GM21390 (cell line): ENCODE results near the gene ZNF544.
A peak's percentile ranks its signal among the peaks of the same experiment; 100 is the strongest.

Experiments used
- ATAC-seq: cut with Tn5 transposase; IDR thresholded peaks from one replicate; pipeline ENCODE4 v1.9.1; 2021; ENCODE audit not compliant: unreplicated experiment

The ZNF544 gene

DNA sequence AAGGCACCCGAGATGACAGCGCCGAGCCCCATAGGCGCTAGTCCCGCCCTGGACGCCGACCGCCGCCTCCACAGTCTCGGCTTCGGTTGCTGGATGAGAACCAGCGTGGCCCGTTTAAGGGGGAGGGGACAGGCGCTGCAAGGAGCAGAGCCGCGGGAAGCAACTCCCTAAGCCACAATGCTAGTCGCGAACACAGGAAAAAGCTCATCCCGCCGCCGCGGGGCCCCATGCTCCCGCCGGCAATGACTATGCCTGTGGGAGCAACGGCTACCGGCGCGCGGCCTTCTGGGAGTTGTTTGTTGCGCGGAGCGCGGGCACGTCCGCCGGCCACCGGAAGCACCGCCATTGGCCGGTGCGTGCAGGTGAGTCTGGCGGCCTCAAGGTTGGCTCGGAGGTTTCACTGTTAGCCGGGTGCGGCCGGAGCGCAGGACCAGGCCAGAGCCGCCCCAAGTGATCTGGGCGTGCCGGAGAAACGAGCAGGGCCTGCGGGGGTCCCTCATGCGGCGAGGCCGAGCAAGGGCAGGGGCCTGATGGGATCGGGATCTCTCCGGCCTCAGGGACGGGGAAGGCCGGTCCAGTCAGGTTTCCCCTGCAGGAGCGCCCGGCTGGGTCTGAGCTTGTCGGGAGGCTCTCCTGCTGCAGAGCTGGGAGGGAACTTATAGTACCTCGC lies at the start of gene ZNF544:
Gene ZNF544 (plus strand): TSS at position 330 of the 670 bp plus-strand sequence. CDS start 15,110 bp downstream, outside the sequence.
- peak; percentile 94 for ATAC-seq

DNA sequence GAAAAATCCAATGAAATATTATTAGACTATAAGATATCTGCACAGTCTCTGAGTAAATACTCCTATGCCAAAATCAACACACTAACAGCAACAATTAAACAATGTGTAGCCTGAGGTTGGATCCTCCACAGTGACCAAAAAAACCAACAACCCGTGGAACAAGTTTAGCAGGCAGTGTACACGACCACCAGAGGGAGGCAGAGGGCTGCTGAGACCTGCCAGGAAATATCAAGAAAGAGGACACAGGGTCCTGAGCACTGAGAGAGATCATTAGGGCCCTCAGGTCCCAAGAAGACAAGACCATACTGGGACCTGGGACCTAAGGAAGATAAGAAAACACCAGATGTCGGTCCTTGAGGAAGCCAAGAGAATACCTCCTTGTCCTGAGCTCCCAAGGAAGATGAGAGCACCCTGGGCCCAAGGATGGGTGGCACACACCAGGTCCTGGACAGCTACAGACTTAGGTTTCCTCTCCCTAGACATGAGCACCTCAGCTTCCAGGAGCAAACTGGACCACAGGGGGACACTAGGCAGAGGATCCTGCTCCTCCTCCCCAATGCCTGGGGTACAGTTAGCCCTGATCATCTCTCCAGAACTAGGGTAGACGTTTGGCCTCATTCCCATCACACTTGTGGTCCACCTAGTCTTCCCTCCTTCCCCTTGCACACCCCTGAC lies 46.7 kb upstream of the ZNF544 start:
- no peak for ATAC-seq

DNA sequence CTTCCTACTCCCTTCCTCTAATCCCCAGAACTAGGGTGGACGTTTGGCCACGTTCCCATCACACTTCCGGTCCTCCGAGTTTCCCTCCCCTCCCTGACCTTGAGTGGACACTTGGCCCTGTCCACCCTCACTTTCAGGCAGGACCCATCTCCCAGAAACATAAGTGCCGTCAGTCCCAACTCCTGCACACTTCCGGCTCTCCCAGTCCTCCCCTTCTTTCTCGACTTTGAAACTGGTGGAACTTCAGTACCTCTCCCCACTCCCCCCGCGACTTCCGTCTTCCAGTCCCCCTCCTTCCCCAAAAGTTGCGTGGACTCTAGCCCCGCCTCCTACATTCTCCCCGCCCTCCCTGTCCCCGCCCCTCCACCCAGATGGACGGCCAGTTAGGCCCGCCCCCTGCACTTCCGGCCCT lies 46.1 kb upstream of the ZNF544 start:
- ATAC-seq: no peak

DNA sequence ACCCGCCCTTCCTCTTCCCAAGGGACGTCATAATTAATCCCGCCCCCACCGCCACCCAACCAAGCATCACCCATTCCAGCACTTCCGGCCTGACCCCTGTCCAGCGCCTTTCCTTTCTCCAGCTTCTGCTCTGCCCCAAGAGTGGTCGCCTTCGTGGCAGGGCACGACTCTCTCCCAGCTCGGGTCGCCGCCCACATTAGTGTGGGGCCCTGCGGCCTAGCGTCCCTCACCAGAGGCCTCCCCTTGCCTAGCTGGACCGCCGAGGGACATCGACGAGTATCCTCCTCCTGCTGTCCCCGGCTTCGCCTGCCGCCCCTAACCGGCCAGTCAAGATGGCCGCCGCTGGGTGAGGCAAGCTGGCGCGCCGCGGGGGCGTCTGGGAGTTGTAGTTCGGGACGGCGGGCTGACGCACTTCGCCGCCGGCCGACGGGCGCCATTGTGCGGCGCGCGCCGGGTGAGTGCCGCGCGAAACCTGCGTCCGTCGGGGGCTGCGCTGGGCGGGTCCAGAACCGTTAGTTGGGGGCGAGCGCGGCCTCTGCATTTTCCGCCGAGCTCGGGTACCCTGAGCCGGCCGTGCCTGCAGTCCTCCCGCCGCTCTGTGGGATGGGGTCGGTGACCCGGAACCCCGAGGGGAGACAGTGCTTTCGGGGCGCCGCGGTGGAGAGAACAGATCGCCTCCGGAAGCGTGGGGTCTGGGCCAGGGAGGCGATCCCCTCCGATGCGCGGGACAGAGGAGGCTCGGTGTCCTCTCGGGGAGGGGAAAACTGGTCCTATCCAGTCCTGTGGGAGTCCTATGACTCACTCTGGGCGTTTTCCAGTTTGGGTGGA lies 45.5 kb upstream of the ZNF544 start, which contains the start of gene ZNF274:
Gene ZNF274 (plus strand): TSS at position 73 of the 828 bp plus-strand sequence. CDS start 905 bp downstream, outside the sequence.
- peak; percentile 92 for ATAC-seq

DNA sequence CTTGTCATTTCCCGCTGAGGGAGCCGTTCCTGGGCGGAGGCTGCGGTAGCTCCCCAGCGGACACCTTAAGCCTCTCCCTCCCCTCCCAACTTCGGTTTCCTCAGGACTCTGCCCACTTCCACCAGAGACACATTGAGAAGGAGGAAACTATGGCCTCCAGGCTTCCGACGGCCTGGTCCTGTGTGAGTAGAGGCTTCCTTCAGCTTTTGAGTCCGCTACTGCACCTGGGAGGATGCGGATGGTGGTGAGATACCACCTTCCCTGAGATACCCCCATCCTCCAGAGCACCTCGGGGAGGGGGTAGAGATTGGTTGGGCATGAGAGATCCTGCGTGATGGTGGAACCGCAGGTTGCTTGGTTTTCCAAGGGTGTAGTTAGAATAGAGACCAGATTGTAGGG lies 44.9 kb upstream of the ZNF544 start:
- no peak for ATAC-seq

DNA sequence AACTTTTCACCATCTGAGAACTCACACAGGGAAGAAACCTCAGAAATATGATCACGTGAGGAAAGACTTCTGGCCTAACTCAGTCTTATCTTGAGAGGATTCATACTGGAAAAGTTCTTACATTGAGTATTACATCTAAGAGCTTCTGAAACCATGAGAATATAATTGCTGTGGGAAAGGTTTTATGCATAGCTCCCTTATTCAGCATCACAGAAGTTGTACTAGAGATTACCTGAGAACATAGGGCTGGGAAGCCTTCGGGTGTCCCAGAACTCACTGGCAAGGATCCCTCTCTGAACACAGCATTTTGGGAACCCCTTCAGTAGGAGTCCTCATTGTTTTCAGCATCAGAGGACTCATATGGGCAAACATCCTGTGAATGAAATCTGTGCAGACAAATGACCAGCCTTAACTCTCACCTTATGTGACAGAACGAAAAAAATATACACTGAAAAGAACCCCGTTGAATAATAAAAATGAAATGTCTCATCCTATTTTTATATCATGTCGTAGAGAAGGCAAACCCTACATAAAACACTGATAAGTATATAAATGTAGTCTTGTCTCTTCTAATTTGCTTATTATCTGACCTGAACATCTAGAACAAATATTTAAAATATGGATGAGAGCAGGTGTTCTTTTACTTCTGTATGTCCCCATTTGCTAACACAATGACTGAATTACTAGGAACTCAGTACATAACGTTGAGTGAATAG lies 31.7 kb upstream of the ZNF544 start:
- ATAC-seq: no peak

DNA sequence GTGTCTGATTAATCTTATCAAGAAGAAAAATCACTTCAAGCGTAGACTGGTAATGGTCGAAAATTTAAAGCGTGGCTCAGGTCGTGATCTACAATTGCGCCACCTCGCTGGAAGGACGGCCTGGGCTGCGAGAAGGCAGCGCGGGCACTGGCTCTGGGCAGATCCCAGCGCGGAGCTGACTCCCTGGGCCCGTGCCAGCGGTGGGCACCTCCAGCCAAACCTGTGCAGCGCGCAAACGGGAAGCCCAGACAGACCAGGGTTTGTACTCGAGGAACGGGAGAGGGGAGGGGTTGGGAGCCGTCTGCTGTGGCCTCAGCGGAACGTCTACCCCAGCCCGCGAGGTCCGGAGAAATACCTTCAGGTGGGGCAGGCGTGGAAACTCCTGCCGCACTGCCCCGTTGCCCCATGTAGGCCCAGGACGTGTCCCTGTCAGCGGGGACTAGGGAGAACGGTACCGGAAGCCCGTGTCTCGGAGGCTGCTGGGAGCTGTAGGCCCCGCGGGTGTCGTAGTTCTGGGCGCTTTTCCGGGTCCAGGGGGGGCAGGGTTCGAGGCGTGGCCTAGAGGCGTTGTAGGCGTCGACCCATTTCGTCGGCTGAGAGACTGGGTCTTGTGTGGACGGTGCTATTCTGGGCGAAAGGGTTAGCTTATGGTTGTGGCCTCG lies 24.8 kb upstream of the ZNF544 start:
- ATAC-seq: no peak

DNA sequence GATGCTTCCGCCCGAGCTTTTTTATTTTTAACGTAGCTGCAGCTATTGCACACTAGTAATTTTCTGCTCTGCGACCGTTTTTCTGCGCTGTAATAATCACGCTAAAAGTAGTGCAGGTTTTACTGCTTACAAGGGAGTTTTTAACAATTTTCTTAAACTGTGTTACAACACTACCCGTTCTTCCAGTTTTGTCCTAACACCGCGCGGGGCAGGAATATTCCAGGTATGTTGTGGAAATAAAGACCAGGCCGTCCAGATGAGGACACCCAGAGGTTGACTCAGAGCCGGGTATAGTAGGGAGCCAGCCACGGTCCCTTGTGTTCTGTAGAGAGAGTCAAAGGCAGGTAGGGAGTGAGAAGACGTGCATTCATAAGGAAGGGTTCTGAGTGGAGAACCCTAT lies 24.1 kb upstream of the ZNF544 start:
- ATAC-seq: no peak

DNA sequence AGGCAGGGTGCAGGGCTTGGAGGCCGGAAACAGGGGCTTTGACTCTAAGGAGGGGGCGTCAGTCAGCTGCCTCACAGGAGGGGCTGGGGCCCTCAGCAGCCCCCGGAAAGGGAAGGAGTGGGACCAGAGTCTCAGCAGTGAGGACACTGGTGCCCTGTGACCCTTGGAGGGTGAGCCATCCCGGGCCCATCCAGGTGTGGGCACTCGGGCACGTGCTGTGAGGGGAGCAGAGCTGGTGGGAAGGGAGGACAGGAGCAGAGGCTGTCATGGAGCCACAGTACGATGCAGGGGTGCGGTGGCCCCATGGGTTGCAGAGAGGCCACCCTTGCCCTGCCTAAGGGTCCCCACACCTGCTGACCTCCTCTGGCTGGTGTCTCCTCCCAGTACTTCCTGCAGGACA lies 19.1 kb upstream of the ZNF544 start:
- no peak for ATAC-seq

DNA sequence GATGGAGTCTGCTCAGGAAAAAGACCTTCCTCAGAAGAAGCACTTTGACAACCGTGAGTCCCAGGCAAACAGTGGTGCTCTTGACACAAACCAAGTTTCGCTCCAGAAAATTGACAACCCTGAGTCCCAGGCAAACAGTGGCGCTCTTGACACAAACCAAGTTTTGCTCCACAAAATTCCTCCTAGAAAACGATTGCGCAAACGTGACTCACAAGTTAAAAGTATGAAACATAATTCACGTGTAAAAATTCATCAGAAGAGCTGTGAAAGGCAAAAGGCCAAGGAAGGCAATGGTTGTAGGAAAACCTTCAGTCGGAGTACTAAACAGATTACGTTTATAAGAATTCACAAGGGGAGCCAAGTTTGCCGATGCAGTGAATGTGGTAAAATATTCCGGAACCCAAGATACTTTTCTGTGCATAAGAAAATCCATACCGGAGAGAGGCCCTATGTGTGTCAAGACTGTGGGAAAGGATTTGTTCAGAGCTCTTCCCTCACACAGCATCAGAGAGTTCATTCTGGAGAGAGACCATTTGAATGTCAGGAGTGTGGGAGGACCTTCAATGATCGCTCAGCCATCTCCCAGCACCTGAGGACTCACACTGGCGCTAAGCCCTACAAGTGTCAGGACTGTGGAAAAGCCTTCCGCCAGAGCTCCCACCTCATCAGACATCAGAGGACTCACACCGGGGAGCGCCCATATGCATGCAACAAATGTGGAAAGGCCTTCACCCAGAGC lies 16.2 kb upstream of the ZNF544 start:
- no peak for ATAC-seq

DNA sequence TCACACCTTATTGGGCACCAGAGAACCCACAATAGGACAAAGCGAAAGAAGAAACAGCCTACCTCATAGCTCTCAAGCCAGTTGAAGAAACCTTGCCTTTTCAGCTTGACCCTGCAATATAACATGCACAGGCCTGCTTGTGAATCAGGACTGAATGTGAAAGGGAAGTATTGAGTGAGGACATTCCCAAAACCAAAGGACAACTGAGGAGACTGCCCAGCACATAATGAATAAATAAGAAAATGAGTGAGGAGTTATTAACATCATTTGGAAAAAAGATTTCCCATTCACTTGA lies 15.7 kb upstream of the ZNF544 start:
- no peak for ATAC-seq

DNA sequence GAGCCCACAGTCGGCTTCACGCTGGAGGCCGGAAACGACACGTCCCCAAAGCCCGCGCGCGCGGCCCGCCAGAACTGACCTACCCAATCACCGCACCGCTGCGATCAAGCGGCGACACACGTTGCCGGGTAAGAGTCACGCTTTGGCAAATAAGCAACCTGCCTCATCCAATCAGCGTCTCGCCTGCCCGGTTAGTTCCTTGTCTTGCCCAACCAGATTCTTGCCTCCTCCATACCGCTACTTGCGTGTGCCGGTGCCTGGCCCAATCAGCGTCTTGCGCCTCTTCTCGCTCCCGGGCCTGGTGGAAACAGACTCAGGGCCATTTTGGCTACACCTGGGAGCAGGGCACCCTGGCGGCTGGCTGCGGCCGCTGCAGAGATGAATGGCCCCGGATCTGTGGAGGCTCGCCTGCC lies 11.6 kb upstream of the ZNF544 start:
- no peak for ATAC-seq

DNA sequence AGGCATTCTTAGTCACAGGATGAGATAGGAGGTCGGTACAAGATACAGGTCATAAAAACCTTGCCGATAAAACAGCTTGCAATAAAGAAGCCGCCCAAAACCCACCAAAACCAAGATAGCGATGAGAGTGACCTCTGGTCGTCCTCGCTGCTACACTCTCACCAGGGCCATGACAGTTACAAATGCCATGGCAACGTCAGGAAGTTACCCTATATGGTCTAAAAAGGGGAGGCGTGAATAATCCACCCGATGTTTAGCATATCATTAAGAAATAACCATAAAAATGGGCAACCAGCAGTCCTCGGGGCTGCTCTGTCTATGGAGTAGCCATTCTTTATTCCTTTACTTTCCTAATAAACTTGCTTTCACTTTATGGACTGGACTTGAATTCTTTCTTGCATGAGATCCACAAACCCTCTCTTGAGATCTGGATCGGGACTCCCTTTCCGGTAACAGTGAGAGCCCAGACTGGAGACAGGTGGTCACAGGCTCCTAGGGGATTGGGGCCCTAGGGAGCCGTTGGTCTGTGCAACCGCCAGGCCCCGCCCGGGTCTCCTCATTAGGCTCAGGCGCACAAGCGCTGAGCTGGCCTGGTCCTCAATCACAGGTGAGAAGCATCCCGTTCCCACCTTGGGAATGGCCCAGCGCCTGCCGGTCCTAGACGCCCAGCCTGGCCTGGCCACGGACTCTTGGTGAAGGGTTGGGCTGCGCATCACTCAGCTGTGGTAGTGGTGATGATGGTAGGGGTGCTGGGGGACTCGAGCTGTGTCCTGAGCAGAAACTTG lies 10.9 kb upstream of the ZNF544 start:
- no peak for ATAC-seq

DNA sequence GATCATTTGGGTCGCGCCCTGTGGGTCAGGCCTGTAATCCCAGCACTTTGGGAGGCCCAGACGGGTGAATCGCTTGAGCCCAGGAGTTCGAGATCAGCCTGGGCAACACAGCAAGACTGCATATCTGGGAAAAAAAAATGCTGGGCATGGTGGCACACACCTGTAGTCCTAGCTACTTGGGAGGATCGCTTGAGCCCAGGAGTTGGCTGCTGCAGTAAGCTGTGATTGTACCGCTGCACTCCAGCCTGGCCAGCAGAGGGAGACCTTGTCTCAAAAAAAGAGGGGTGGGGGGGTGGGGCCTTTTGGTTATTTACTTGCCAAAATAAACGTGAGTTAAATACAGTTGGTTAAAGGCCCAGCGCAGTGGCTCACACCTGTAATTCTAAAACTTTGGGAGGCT lies 9.8 kb upstream of the ZNF544 start:
- ATAC-seq: no peak

DNA sequence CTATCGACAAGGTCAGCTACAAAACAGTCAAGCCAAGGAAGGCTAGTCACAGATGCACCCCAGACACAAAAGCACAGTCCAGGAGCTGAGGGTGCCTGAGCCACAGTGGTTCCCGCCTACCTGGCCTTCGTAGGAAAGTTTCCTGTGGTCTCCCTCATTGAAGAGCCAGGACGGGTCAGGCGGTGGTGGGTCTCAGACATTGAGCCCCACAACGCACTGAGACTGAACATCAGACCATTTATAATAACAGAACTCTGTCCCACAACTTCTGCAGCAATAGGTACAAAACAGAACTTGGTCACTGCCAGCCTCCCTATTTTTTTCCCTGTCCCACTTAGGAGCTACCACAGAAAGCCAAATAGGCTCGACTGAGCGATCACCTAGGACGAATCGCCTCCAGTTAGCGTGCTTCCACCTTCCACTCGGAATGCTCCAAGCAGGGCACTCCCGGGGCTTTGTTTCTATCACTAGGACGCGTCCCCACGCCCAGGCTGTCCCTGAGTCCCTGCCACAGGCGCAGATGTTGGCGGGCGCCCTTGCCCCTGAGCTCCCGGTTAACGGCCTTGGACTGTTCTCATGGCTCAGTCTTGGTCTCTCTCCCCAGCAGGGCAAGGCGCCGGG lies 640 bp upstream of the ZNF544 start:
- no peak for ATAC-seq

DNA sequence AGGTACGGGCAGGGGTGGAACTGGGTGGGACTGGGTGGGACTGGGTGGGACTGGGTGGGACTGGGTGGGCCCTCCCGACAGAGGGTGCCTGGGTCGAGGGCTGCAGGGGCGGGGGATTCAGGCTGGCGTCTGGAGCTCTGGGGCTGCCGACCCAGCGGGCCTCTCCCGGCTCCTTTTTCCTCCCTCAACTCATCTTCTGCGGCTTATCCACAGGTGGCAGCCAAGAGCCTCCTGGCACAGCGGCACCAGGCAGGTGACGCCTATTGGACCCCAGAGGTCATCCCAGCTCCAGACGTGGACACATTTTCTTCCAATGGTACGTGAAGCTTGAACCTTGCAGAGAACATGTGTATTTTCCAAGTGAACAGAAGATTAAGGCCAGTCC lies 533 bp downstream of the ZNF544 start:
- no peak for ATAC-seq

DNA sequence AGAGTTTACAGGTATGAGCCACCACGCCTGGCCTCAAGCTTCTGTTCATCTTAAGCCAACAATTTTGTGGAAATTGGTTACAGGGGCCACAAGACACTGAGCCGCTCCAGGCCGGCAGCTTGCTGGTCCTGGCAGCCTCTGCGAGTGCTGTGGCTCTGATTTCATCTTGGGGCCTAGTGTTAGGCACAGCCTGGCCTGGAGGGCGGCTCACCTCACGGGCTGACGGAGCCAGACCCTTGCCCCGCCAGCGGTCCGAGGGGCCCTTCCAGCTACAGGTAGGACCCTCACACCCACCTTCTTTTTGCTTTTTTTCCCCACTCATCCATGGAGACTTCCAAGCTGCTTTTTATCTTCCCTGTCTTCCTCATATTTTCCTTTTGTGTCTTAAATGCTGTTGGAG lies 8.6 kb downstream of the ZNF544 start:
- ATAC-seq: no peak

DNA sequence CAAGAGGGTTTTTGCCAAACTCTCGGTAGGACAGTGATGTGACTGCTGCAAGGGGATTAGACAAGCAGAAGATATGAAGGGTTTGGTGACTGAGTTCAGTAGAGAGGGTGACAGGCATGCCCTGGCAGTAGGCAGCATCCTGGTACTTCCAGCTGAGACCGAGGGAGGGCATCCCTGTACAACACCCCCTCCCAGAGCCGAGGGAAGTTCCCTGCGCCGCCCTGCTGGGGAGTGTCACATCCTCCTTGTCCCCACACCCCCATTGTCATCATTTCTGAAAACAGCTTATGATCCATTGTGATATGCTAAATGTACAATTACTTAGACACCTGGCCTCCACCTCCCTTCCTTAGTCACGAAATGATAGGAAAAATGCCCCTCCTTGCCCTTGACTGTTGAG lies 14.6 kb downstream of the ZNF544 start:
- no peak for ATAC-seq

DNA sequence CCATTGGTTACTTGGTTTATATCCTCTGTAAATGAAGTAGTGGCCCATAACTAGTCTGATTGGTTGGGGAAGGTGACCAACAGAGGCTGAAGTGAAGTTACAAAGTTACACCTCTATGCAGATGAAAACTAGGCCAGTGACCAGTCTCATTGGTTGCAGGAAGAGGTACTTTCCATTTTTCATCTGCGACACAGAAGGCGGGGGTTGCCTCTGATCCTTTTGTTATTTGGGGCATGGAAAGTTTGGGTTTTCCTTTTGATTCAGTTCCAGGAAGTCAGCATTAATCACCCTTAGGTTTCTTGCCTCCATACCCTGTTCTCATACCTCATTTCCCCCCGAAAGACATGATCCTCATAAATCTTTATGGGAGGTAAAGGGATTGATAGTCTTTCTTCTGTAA lies 20.2 kb downstream of the ZNF544 start:
- no peak for ATAC-seq
